ENCODE data around the gene MUC22.
A peak's percentile ranks its signal among the peaks of the same experiment; 100 is the strongest.

MUC22 gene

GRCh38 chr6:31079656-31080261 is 69.5 kb downstream of the MUC22 start:
- no peak for DNase-seq (ENCODE audit: low read depth)

GRCh38 chr6:31081872-31082271 is 71.6 kb downstream of the MUC22 start:
- DNase-seq (ENCODE audit: low read depth), result no peak

- DNase-seq (ENCODE audit: low read depth), result peak; percentile 80
Observed at GRCh38 chr6:31083742-31084354, 73.6 kb downstream of the MUC22 start.
